ENCODE measurements around the gene COL24A1. TPM values are rescaled to one million over a fixed set of nuclear protein-coding genes. Genes with fewer than 3 reads are reported as not detected.

COL24A1 gene
- total and polyA plus RNA-seq, 7 donors, result under 0.01 to 8.6 (median 6.7) TPM; not detected in 1

DNA sequence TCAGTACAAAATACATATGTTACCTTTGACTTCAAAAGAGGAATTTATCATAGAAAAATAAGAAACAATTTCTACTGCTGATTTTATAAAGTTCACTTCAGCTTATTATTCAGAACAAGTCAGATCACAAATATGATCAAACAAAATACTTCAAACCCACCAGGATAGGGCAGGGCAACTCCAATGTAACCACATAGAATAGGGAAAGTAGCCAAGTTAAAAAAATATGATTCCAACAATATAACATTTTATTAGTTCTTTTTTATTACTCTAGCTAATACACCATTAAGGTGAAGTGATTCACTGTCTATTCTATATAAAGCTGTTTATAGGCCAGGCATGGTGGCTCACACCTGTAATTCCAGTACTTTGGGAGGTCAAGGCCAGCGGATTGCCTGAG is 393.8 kb downstream of the COL24A1 start:
- no peaks in the 10 kb centered on the region for H3K36me3 ChIP-seq
- no peak overlapping the region for H3K4me3 ChIP-seq

DNA sequence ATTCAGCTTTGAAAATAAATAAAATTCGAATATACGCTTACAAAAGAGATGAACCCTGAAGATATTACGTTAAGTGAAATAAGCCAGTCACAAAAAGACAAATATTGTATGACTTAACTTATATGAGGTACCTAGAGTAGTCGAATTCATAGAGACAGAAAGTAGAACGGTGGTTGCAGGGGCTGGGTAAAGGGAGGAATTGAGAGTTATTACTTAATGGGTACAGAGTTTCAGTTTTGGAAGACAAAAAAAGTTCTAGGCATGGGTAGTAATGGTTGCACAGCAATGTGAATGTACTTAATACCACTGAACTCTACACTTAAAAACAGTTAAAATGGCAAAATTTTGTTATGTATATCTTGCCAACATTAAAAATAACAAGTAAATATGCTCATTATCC is 399.7 kb downstream of the COL24A1 start:
- Histone ChIP-seq H3K27me3 (no peaks in the 10 kb centered on the region), H3K36me3 (no peaks in the 10 kb centered on the region), H3K4me1 (no peaks in the 10 kb centered on the region), H3K4me3 (no peak overlapping the region), H3K27ac (no peak overlapping the region), H3K9me3 (no peaks in the 10 kb centered on the region)
- DNase-seq, result no peak
- intact Hi-C loops (cut with DNase I), result no loop called here
- TF ChIP-seq POLR2A (IDR thresholded peaks at IDR 0.05) (no peak), POLR2AphosphoS5 (IDR thresholded peaks at IDR 0.05) (no peak), EP300 (IDR thresholded peaks at IDR 0.05) (no peak)
- 88 to 91% methylated on average over 5 of the region's 5 CpGs for WGBS, 2 donors

More for the DNA sequence above, 393.8 kb downstream of the COL24A1 start:
- H3K4me1 ChIP-seq, result no peaks in the 10 kb centered on the region
- H3K27ac ChIP-seq, result no peak overlapping the region
- no peaks in the 10 kb centered on the region for H3K9me3 ChIP-seq
- TF ChIP-seq POLR2AphosphoS5 (IDR thresholded peaks at IDR 0.05) (no peak), POLR2A (IDR thresholded peaks at IDR 0.05) (no peak), EP300 (IDR thresholded peaks at IDR 0.05) (no peak), CTCF (IDR thresholded peaks at IDR 0.05) (no peak)
- 79 to 91% methylated on average over 1 of the region's 1 CpG for WGBS, 2 donors
- intact Hi-C loops (cut with DNase I), result no loop called here
- no peak for DNase-seq
- H3K27me3 ChIP-seq, result no peaks in the 10 kb centered on the region

- Histone ChIP-seq H3K36me3 (no peaks in the 10 kb centered on the region), H3K9me3 (no peaks in the 10 kb centered on the region), H3K4me1 (peaks cover 0 to 11% (median 5%) of the 10 kb centered on the region in 4 donors), H3K4me3 (no peak overlapping the region), H3K27ac (no peak overlapping the region), H3K27me3 (no peaks in the 10 kb centered on the region)
- no peak for DNase-seq
- TF ChIP-seq CTCF (IDR thresholded peaks at IDR 0.05) (no peak), POLR2A (IDR thresholded peaks at IDR 0.05) (no peak), POLR2AphosphoS5 (IDR thresholded peaks at IDR 0.05) (no peak), EP300 (IDR thresholded peaks at IDR 0.05) (no peak)
- 51 to 92% methylated on average over 1 of the region's 1 CpG for WGBS, 2 donors
- intact Hi-C loops (cut with DNase I), result no loop called here
These were observed 408.5 kb downstream of the COL24A1 start for GRCh38 chr1:85748120-85748519.

DNA sequence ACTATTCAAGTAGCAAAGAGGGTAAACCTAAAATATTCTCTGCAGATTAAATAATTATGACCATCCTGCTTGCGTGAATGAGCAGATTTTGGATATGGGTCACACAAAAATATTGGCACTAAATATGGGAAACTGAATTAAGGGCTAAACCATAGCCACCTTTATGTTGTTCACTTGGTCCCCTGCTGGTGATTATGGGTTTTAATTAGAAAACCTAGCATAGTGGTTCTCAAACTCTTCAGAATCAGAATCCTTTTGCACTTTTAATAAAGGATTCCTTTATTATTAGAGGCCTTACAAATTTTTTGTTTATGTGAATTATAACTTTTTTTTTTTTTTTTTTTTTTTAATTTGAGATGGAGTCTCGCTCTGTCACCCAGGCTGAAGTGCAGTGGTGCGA is 409.8 kb downstream of the COL24A1 start:
- WGBS, 2 donors, result 93 to 94% methylated on average over 3 of the region's 3 CpGs
- Histone ChIP-seq H3K4me3 (no peak overlapping the region), H3K9me3 (no peaks in the 10 kb centered on the region), H3K27me3 (no peaks in the 10 kb centered on the region), H3K4me1 (peaks cover 0 to 11% (median 5%) of the 10 kb centered on the region in 4 donors), H3K27ac (no peak overlapping the region), H3K36me3 (no peaks in the 10 kb centered on the region)
- intact Hi-C loops (cut with DNase I), result no loop called here
- no peak for DNase-seq
- TF ChIP-seq EP300 (IDR thresholded peaks at IDR 0.05) (no peak), CTCF (IDR thresholded peaks at IDR 0.05) (no peak), POLR2A (IDR thresholded peaks at IDR 0.05) (no peak), POLR2AphosphoS5 (IDR thresholded peaks at IDR 0.05) (no peak)

GRCh38 chr1:85743814-85744213 is 412.8 kb downstream of the COL24A1 start:
- no peak for TF ChIP-seq EP300 (IDR thresholded peaks at IDR 0.05)
- TF ChIP-seq POLR2A (IDR thresholded peaks at IDR 0.05), result no peak
- TF ChIP-seq POLR2AphosphoS5 (IDR thresholded peaks at IDR 0.05), result no peak
- no peak for TF ChIP-seq CTCF (IDR thresholded peaks at IDR 0.05)
- 85 to 90% methylated on average over 3 of the region's 3 CpGs for WGBS, 2 donors

More at GRCh38 chr1:85743814-85744213, 412.8 kb downstream of the COL24A1 start:
- no peaks in the 10 kb centered on the region for H3K36me3 ChIP-seq
- H3K27me3 ChIP-seq, result no peaks in the 10 kb centered on the region
- no peak overlapping the region for H3K27ac ChIP-seq
- no peaks in the 10 kb centered on the region for H3K9me3 ChIP-seq
- H3K4me1 ChIP-seq, result peaks cover 0 to 11% (median 5%) of the 10 kb centered on the region in 4 donors
- intact Hi-C loops (cut with DNase I), result no loop called here
- DNase-seq, result no peak
- no peak overlapping the region for H3K4me3 ChIP-seq

All from sigmoid colon (tissue), 7 donors.